Natural killer cell (primary cell): ENCODE data around the gene OSTC. TPM values are rescaled to one million over a fixed set of nuclear protein-coding genes. Genes with fewer than 3 reads are reported as not detected.

ENCODE experiments used
- ATAC-seq, 3 donors: fragments of 150-1000 bp in 2 of 3; fragments of 200-7000 bp in 1 of 3; cut with Tn5 transposase; 1 replicate in 1 of 3; 2 replicates in 2 of 3; pipeline ENCODE4 v1.10.0; 2021; ENCODE audit warnings: mild to moderate bottlenecking in 2 of 3, moderate library complexity in 2 of 3
- DNase-seq, 2 donors: peaks; one replicate each; pipeline versions ENCODE4 v3.0.0 to v3.0.0-alpha.2; 2013 to 2021; ENCODE audit warnings: mixed read lengths in 1 of 2
- H3K27ac ChIP-seq: one replicate; pipeline ENCODE4 v1.5.1; 2013; ENCODE audit warnings: mild to moderate bottlenecking, low read length
- H3K27me3 ChIP-seq: one replicate; pipeline ENCODE4 v1.6.1; 2013; ENCODE audit warnings: low read length; ENCODE audit not compliant: control insufficient read depth, insufficient read depth
- H3K36me3 ChIP-seq: one replicate; pipeline ENCODE4 v1.6.1; 2013; ENCODE audit warnings: low read length; ENCODE audit not compliant: control insufficient read depth, insufficient read depth
- H3K4me1 ChIP-seq: one replicate; pipeline ENCODE4 v1.6.1; 2013; ENCODE audit warnings: low read length; ENCODE audit not compliant: control insufficient read depth, insufficient read depth
- H3K4me3 ChIP-seq: one replicate; pipeline ENCODE4 v1.5.1; 2013; ENCODE audit warnings: low read length
- H3K9me3 ChIP-seq: one replicate; pipeline ENCODE4 v1.6.1; 2013; ENCODE audit warnings: low read length; ENCODE audit not compliant: control insufficient read depth, insufficient read depth
- H3K27ac Mint-ChIP-seq, 2 donors: one replicate each; pipeline ENCODE4 v1.8.0; 2022; ENCODE audit warnings: mild to moderate bottlenecking in 2 of 2, mixed read lengths in 2 of 2, moderate library complexity in 1 of 2
- H3K27me3 Mint-ChIP-seq, 2 donors: one replicate each; pipeline ENCODE4 v1.8.0; 2022; ENCODE audit warnings: low read depth in 2 of 2, mixed read lengths in 2 of 2
- H3K36me3 Mint-ChIP-seq: one replicate; pipeline ENCODE4 v1.8.0; 2022; ENCODE audit warnings: mixed read lengths
- H3K4me1 Mint-ChIP-seq, 2 donors: one replicate each; pipeline ENCODE4 v1.8.0; 2022; ENCODE audit warnings: mixed read lengths in 2 of 2
- H3K4me3 Mint-ChIP-seq: one replicate; pipeline ENCODE4 v1.8.0; 2022; ENCODE audit warnings: mild to moderate bottlenecking, moderate library complexity, mixed read lengths
- H3K9me3 Mint-ChIP-seq, 2 donors: one replicate each; pipeline ENCODE4 v1.8.0; 2022; ENCODE audit warnings: mixed read lengths in 2 of 2
- CTCF ChIP-seq: fragments of 200-600 bp; IDR thresholded peaks from one replicate; pipeline ENCODE4 v1.8.0; 2022; ENCODE audit warnings: antibody characterized with exemption
- WGBS: methylation state at CpG from one replicate; pipeline ENCODE4 v1.1.7; 2013; ENCODE audit warnings: missing lambda C conversion rate; ENCODE audit not compliant: insufficient coverage; 5-methylcytosine and 5-hydroxymethylcytosine counted together
- intact Hi-C: fragments of 100-400 bp; cut with micrococcal nuclease; formaldehyde crosslinking; loops from one replicate; pipeline ENCODE4 v1.14.2; 2022
- total RNA-seq, 4 donors: library from RNA; stranded (reverse); fragments of 120-200 nt in 1 of 4; gene quantifications; one replicate each; pipeline versions ENCODE4 v1.2.3 to v1.2.4, GENCODE V29; 2013 to 2022

The OSTC gene
- total RNA-seq, 3 donors from 2014 or later (not counting 1 experiment from before 2014, with no cell fraction given), result 31.2 to 36.5 (median 32.2) TPM

GRCh38 chr4:108681321-108681809, 31.0 kb downstream of the OSTC start:
- Mint-ChIP-seq H3K4me1 (no peaks in the 10 kb centered on the region), H3K9me3 (no peaks in the 10 kb centered on the region), H3K36me3 (no peaks in the 10 kb centered on the region), H3K27me3 (no peaks in the 10 kb centered on the region), H3K27ac (no peak overlapping the region), H3K4me3 (no peak overlapping the region)
- H3K36me3 ChIP-seq, result peaks cover 4% of the 10 kb centered on the region
- H3K27me3 ChIP-seq, result no peaks in the 10 kb centered on the region
- no peak overlapping the region for H3K27ac ChIP-seq
- DNase-seq (no peak), ATAC-seq (no peak)
- intact Hi-C loops, result loop anchor here (5.0 kb wide), 1 partner anchor 726 kb away; no protein-coding TSS in a partner anchor
- H3K4me1 ChIP-seq, result no peaks in the 10 kb centered on the region
- WGBS, result 96% methylated on average over 5 of the region's 5 CpGs
- no peak for TF ChIP-seq CTCF
- H3K4me3 ChIP-seq, result no peak overlapping the region
- H3K9me3 ChIP-seq, result no peaks in the 10 kb centered on the region

- H3K27ac Mint-ChIP-seq, result no peak overlapping the region
- peaks cover 3 to 15% of the 10 kb centered on the region in 2 donors for H3K27me3 Mint-ChIP-seq
- no peak overlapping the region for H3K27ac ChIP-seq
- H3K9me3 Mint-ChIP-seq, result no peaks in the 10 kb centered on the region
- H3K4me1 ChIP-seq, result no peaks in the 10 kb centered on the region
- H3K27me3 ChIP-seq, result no peaks in the 10 kb centered on the region
- intact Hi-C loops, result loop anchor here (5.0 kb wide), 1 partner anchor 724 kb away; no protein-coding TSS in a partner anchor
- H3K4me3 Mint-ChIP-seq, result no peak overlapping the region
- no peaks in the 10 kb centered on the region for H3K36me3 ChIP-seq
- ATAC-seq (no peak), DNase-seq (peak in 1 of 2 donors; percentile 23)
- 37% methylated on average over 3 of the region's 5 CpGs for WGBS
- H3K4me1 Mint-ChIP-seq, result no peaks in the 10 kb centered on the region
- H3K36me3 Mint-ChIP-seq, result no peaks in the 10 kb centered on the region
- H3K9me3 ChIP-seq, result no peaks in the 10 kb centered on the region
- no peak overlapping the region for H3K4me3 ChIP-seq
- TF ChIP-seq CTCF, result no peak
Observed at GRCh38 chr4:108683479-108683878, 33.1 kb downstream of the OSTC start.

GRCh38 chr4:108685036-108685686, 34.8 kb downstream of the OSTC start:
- Mint-ChIP-seq H3K27ac (no peak overlapping the region), H3K27me3 (peaks cover 3 to 15% of the 10 kb centered on the region in 2 donors), H3K9me3 (no peaks in the 10 kb centered on the region), H3K4me1 (no peaks in the 10 kb centered on the region), H3K4me3 (no peak overlapping the region), H3K36me3 (no peaks in the 10 kb centered on the region)
- H3K9me3 ChIP-seq, result no peaks in the 10 kb centered on the region
- ATAC-seq (no peak), DNase-seq (no peak)
- H3K27ac ChIP-seq, result no peak overlapping the region
- intact Hi-C loops, result no loop called here
- H3K36me3 ChIP-seq, result no peaks in the 10 kb centered on the region
- no peak overlapping the region for H3K4me3 ChIP-seq
- no peaks in the 10 kb centered on the region for H3K27me3 ChIP-seq
- TF ChIP-seq CTCF, result no peak
- no peaks in the 10 kb centered on the region for H3K4me1 ChIP-seq
- WGBS, result no CpG with 5 or more reads among the region's 4 CpGs

GRCh38 chr4:108690738-108691137, 40.3 kb downstream of the OSTC start:
- no peak overlapping the region for H3K4me3 Mint-ChIP-seq
- H3K27ac ChIP-seq, result no peak overlapping the region
- H3K36me3 Mint-ChIP-seq, result no peaks in the 10 kb centered on the region
- no peaks in the 10 kb centered on the region for H3K27me3 ChIP-seq
- peaks cover 3 to 15% of the 10 kb centered on the region in 2 donors for H3K27me3 Mint-ChIP-seq
- no peak for TF ChIP-seq CTCF
- H3K9me3 Mint-ChIP-seq, result no peaks in the 10 kb centered on the region
- H3K9me3 ChIP-seq, result no peaks in the 10 kb centered on the region
- no peaks in the 10 kb centered on the region for H3K4me1 ChIP-seq
- intact Hi-C loops, result no loop called here
- no peak overlapping the region for H3K4me3 ChIP-seq
- H3K27ac Mint-ChIP-seq, result no peak overlapping the region
- ATAC-seq (no peak), DNase-seq (no peak)
- no peaks in the 10 kb centered on the region for H3K36me3 ChIP-seq
- H3K4me1 Mint-ChIP-seq, result no peaks in the 10 kb centered on the region
- no CpG with 5 or more reads among the region's 1 CpG for whole genome bisulfite sequencing
